ENCODE data around the gene USPL1.

- TF ChIP-seq CTCF (optimal IDR thresholded peaks at IDR 0.05 in 1 of 3, IDR thresholded peaks at IDR 0.05 in 1 of 3, conservative IDR thresholded peaks at IDR 0.05 in 1 of 3; ENCODE audit: extremely low read depth in 1 of 3, insufficient read depth in 2 of 3, low read length in 3 of 3) (no peak), EZH2 (IDR thresholded peaks at IDR 0.05; ENCODE audit: low read length) (no peak)
These were observed 9.8 kb upstream of the USPL1 start for GRCh38 chr13:30607908-30608307.

Data from keratinocyte (primary cell).